ENCODE measurements around the gene RASAL2.

Gene RASAL2

GRCh38 chr1:178528953-178529335 is 435.0 kb downstream of the RASAL2 start:
- no peak for DNase-seq

- DNase-seq, result no peak
These were observed 435.6 kb downstream of the RASAL2 start for GRCh38 chr1:178529364-178530036.

GRCh38 chr1:178530037-178530402 is 436.1 kb downstream of the RASAL2 start:
- DNase-seq, result no peak

- no peak for DNase-seq
These were observed 436.6 kb downstream of the RASAL2 start for GRCh38 chr1:178530502-178530901.

GRCh38 chr1:178531887-178532286 is 438.0 kb downstream of the RASAL2 start:
- DNase-seq, result no peak

GRCh38 chr1:178532392-178532791 is 438.5 kb downstream of the RASAL2 start:
- peak; percentile 69 for DNase-seq

GRCh38 chr1:178533121-178533946 is 439.4 kb downstream of the RASAL2 start:
- DNase-seq, result no peak
